ENCODE results near the gene SHISA4.
"Not testable (repeated sequence)": the region's sequence is repeated elsewhere in the genome, so short reads cannot be mapped to it uniquely, and the experiment has no call there.

- not testable (repeated sequence) for TF ChIP-seq CTCF (IDR thresholded peaks at IDR 0.05); POLR2A (IDR thresholded peaks at IDR 0.05); EP300 (IDR thresholded peaks at IDR 0.05; ENCODE audit: low read depth)
These were observed 32.0 kb upstream of the SHISA4 start for GRCh38 chr1:201856722-201857121.
